Left lung (tissue), 10 donors: ENCODE results near the gene CD79A. TPM values are rescaled to one million over a fixed set of nuclear protein-coding genes. Genes with fewer than 3 reads are reported as not detected.

ENCODE experiments used
- ATAC-seq: fragments of 200-7000 bp; cut with Tn5 transposase; one replicate; pipeline ENCODE4 v1.9.1; 2020; ENCODE audit warnings: moderate library complexity
- DNase-seq, 4 donors: peaks; one replicate each; pipeline ENCODE4 v3.0.0-alpha.2; 2013 to 2020
- H3K27ac ChIP-seq, 2 donors: fragments of 200-600 bp; sonication (generic) in 1 of 2; one replicate each; pipeline versions ENCODE4 v1.5.0 to v1.8.0; 2020 to 2021
- H3K27me3 ChIP-seq, 2 donors: fragments of 200-600 bp; sonication (generic) in 1 of 2; one replicate each; pipeline versions ENCODE4 v1.5.0 to v1.8.0; 2020 to 2021
- H3K36me3 ChIP-seq, 2 donors: fragments of 200-600 bp; sonication (generic) in 1 of 2; one replicate each; pipeline versions ENCODE4 v1.5.0 to v1.8.0; 2020 to 2021
- H3K4me1 ChIP-seq, 2 donors: fragments of 200-600 bp; one replicate each; pipeline ENCODE4 v1.8.0; 2021
- H3K4me3 ChIP-seq, 2 donors: fragments of 200-600 bp; sonication (generic) in 1 of 2; one replicate each; pipeline versions ENCODE4 v1.5.0 to v1.8.0; 2020 to 2021; ENCODE audit warnings: mild to moderate bottlenecking in 1 of 2
- H3K9me3 ChIP-seq, 2 donors: fragments of 200-600 bp; sonication (generic) in 1 of 2; one replicate each; pipeline versions ENCODE4 v1.5.0 to v1.8.0; 2020 to 2021
- intact Hi-C, 2 donors: fragments of 100-400 bp; cut with DNase I; formaldehyde crosslinking; loops; one replicate each; pipeline versions ENCODE4 v1.11.2 to v1.14.2; 2022
- polyA plus RNA-seq, 6 donors: library from polyadenylated mRNA; unstranded; fragments of 120-200 nt; gene quantifications; one replicate each; pipeline ENCODE4 v1.2.1, GENCODE V29; 2013; ENCODE audit not compliant: insufficient read length in 6 of 6
- total RNA-seq, 2 donors: library from RNA; stranded (reverse); fragmentation: NEBNext Ultra II Directional; extraction: Animal tissue kit (Norgen Biotek cat#: 25700); gene quantifications; one replicate each; pipeline ENCODE4 v1.2.1, GENCODE V29; 2021
- TF ChIP-seq, protein P1 (sequence below), 2 donors: fragments of 200-600 bp; sonication (generic) in 1 of 2; IDR thresholded peaks; one replicate each; pipeline versions ENCODE4 v1.5.0 to v1.8.0; 2021; ENCODE audit warnings: antibody characterized with exemption in 2 of 2
- donor health status: DM: no; HTN: yes; CAD: no.
- donor health status: DM: no; HTN: no; CAD: no.

Gene CD79A
- total and polyA plus RNA-seq, 8 donors = 0.51 to 2.3 (median 1.2) TPM

DNA sequence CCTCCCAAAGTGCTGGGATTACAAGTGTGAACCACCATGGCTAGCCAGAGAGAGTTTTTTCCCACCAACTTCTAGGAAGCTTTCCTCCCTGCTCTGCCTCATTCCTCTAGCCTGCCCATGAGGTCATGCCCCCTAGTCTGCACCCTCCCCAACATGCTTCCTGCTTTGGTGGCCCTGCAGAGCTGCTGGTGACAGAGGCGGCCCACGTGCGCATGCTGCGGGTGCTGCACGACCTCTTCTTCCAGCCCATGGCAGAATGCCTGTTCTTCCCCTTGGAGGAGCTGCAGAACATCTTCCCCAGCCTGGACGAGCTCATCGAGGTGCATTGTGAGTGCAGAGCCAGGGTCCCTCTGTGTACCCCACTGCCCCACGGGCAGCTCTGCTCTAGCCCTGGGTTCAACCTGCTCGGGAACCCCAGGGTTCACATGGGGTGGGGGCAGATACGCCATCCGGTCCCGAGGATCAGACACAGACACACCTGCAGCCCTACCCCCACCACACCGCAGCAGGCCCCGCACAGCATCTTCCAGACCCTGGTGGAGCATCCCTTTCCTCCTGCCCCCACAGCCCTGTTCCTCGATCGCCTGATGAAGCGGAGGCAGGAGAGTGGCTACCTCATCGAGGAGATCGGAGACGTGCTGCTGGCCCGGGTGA is 24.8 kb downstream of the CD79A start:
- no peak overlapping the region for H3K27ac ChIP-seq
- H3K36me3 ChIP-seq = peaks cover 6 to 99% of the 10 kb centered on the region in 2 donors
- no peaks in the 10 kb centered on the region for H3K4me1 ChIP-seq
- H3K4me3 ChIP-seq = no peak overlapping the region
- no peaks in the 10 kb centered on the region for H3K27me3 ChIP-seq
- H3K9me3 ChIP-seq = no peaks in the 10 kb centered on the region
- TF ChIP-seq, protein P1, sequence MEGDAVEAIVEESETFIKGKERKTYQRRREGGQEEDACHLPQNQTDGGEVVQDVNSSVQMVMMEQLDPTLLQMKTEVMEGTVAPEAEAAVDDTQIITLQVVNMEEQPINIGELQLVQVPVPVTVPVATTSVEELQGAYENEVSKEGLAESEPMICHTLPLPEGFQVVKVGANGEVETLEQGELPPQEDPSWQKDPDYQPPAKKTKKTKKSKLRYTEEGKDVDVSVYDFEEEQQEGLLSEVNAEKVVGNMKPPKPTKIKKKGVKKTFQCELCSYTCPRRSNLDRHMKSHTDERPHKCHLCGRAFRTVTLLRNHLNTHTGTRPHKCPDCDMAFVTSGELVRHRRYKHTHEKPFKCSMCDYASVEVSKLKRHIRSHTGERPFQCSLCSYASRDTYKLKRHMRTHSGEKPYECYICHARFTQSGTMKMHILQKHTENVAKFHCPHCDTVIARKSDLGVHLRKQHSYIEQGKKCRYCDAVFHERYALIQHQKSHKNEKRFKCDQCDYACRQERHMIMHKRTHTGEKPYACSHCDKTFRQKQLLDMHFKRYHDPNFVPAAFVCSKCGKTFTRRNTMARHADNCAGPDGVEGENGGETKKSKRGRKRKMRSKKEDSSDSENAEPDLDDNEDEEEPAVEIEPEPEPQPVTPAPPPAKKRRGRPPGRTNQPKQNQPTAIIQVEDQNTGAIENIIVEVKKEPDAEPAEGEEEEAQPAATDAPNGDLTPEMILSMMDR (IDR thresholded peaks at IDR 0.05) = no peak
- ATAC-seq (no peak), DNase-seq (peak in 1 of 4 donors; percentile 61)
- intact Hi-C loops = no loop called here

GRCh38 chr19:41902594-41902993 is 25.5 kb downstream of the CD79A start:
- H3K4me1 ChIP-seq = no peaks in the 10 kb centered on the region
- ATAC-seq (no peak), DNase-seq (peak in 1 of 4 donors; percentile 65)
- H3K27ac ChIP-seq = no peak overlapping the region
- intact Hi-C loops = no loop called here
- no peaks in the 10 kb centered on the region for H3K27me3 ChIP-seq
- H3K36me3 ChIP-seq = peaks cover 6 to 100% of the 10 kb centered on the region in 2 donors
- no peaks in the 10 kb centered on the region for H3K9me3 ChIP-seq
- TF ChIP-seq, protein P1 (IDR thresholded peaks at IDR 0.05) = no peak
- no peak overlapping the region for H3K4me3 ChIP-seq

DNA sequence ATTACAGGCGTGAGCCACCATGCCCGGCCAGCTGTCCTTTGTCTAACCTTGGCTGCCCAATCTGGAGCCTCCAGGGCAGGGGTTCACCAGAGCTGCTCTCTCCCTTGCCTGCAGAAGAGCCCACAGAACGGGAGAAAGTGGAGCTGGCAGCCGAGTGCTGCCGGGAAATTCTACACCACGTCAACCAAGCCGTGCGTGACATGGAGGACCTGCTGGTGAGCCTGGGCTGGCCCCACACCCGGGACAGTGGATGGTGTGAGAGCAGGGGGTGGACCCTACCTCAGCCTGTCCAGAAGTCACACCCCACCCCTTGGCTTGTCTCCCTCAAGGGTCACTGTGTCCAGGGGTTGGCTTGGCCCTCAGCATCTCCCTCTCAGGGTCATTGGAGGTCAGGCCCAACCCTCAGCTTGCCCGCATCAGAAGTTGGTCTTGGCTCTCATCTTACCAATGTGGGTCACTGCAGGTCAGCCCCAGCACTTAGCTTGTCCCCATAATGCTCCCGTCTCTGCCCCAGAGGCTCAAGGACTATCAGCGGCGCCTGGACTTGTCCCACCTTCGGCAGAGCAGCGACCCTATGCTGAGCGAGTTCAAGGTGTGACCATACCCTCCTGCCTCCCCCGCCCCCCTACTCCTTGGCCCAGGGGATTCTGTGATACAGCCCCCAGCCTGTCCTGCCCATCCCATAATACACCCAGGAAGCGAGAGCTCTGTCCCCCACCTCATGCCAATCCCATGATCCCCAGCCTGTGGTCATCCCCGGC is 26.3 kb downstream of the CD79A start:
- Histone ChIP-seq H3K4me1 (no peaks in the 10 kb centered on the region), H3K4me3 (no peak overlapping the region), H3K9me3 (no peaks in the 10 kb centered on the region), H3K27me3 (no peaks in the 10 kb centered on the region), H3K36me3 (peaks cover 6 to 100% of the 10 kb centered on the region in 2 donors), H3K27ac (no peak overlapping the region)
- DNase-seq (peak in 1 of 4 donors; percentile 65), ATAC-seq (peak; percentile 41)
- intact Hi-C loops = no loop called here
- TF ChIP-seq, protein P1 (IDR thresholded peaks at IDR 0.05) = no peak

DNA sequence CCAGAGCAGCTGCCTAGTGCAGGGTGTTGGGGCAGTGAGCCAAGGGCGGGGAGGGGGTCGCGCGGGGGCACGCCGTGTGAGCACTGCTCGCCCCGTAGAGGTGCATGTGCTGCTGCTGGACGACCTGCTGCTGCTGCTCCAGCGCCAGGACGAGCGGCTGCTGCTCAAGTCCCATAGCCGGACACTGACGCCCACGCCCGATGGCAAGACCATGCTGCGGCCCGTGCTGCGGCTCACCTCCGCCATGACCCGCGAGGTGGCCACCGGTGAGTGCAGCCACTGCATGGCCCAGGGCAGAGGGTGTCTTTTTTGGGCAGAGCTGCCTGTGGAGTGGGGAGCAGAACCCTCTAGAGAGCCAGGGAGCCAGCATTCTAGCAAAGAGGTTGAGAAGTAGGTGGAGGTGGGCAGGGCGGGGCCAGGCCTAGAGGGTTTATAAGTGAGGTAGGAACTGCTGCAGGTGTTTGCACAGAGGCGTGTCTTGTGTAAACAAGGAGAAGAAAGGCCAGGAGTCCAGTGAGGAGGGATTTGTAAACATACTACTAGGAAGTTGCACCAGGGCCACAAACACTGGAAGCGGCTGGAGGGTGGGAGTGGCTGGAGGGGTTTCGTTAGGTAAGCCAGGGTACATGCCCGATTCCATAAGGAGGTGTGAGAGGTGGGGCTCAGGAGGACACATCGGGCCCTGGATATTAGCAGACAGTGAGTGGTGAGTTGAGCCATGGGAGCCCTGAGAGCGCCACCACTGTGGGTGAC is 27.2 kb downstream of the CD79A start:
- intact Hi-C loops = no loop called here
- no peak overlapping the region for H3K4me3 ChIP-seq
- DNase-seq = peak; percentile 38 to 90 (median 84)
- H3K9me3 ChIP-seq = no peaks in the 10 kb centered on the region
- ATAC-seq = peak; percentile 88
- TF ChIP-seq, protein P1 (IDR thresholded peaks at IDR 0.05) = no peak
- peak overlapping the region; percentile 48 to 62 for H3K27ac ChIP-seq
- H3K36me3 ChIP-seq = peaks cover 6 to 93% of the 10 kb centered on the region in 2 donors
- H3K27me3 ChIP-seq = no peaks in the 10 kb centered on the region
- no peaks in the 10 kb centered on the region for H3K4me1 ChIP-seq
